Astrocyte (in vitro differentiated cells and primary cell): ENCODE measurements around the gene TEX48.

Source experiments
- CTCF ChIP-seq: IDR thresholded peaks from 2 replicates; pipeline ENCODE4 v1.5.1; 2011; ENCODE audit warnings: low read depth, mild to moderate bottlenecking, inconsistent platforms, low read length, moderate library complexity; ENCODE audit not compliant: insufficient read depth
- EZH2 ChIP-seq: IDR thresholded peaks from 2 replicates; pipeline ENCODE4 v1.6.1; 2012; ENCODE audit warnings: mild to moderate bottlenecking, low read length, inconsistent platforms; ENCODE audit not compliant: insufficient read depth

GRCh38 chr9:114729706-114730105, 47.7 kb upstream of the TEX48 start:
- TF ChIP-seq CTCF (no peak), EZH2 (no peak)
